Body of pancreas (tissue), 4 donors: ENCODE results near the gene CHI3L2.
"Not testable (repeated sequence)": the region's sequence is repeated elsewhere in the genome, so short reads cannot be mapped to it uniquely, and the experiment has no call there.

Experiments used
- POLR2A ChIP-seq, 3 donors: fragments of 450-650 bp; IDR thresholded peaks; one replicate each; pipeline ENCODE4 v1.6.1; 2016; ENCODE audit warnings: antibody characterized with exemption in 3 of 3, mild to moderate bottlenecking in 2 of 3
- TF ChIP-seq, protein P1 (sequence below), 7 experiments: fragments of 450-650 bp in 4 of 7; fragments of 200-600 bp in 3 of 7; sonication (generic) in 3 of 7; IDR thresholded peaks; one replicate each; pipeline ENCODE4 v1.5.1; 2016 to 2019; ENCODE audit warnings: antibody characterized with exemption in 7 of 7

DNA sequence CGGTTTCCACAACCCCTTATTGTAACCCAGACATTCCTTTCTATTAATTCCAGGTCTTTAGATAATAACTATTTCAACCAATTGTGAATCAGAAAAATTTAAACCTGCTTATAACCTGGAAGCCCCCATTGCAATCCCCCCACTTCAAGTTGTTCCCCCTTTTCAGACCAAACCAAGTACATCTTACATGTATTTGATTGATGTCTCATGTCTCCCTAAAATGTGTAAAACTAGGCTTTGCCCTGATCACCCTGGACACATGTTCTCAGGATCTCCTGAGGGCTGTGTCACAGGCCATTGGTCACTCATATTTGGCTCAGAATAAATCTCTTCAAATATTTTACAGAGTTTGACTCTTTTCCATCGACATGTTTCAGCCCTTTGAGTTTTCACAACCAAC lies 12.2 kb upstream of the CHI3L2 start:
- TF ChIP-seq, protein P1, sequence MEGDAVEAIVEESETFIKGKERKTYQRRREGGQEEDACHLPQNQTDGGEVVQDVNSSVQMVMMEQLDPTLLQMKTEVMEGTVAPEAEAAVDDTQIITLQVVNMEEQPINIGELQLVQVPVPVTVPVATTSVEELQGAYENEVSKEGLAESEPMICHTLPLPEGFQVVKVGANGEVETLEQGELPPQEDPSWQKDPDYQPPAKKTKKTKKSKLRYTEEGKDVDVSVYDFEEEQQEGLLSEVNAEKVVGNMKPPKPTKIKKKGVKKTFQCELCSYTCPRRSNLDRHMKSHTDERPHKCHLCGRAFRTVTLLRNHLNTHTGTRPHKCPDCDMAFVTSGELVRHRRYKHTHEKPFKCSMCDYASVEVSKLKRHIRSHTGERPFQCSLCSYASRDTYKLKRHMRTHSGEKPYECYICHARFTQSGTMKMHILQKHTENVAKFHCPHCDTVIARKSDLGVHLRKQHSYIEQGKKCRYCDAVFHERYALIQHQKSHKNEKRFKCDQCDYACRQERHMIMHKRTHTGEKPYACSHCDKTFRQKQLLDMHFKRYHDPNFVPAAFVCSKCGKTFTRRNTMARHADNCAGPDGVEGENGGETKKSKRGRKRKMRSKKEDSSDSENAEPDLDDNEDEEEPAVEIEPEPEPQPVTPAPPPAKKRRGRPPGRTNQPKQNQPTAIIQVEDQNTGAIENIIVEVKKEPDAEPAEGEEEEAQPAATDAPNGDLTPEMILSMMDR (IDR thresholded peaks at IDR 0.05): not testable (repeated sequence)
- not testable (repeated sequence) for TF ChIP-seq POLR2A (IDR thresholded peaks at IDR 0.05)
